Measurements from ENCODE around the gene NIP7.

The NIP7 gene

GRCh38 chr16:69365901-69366300, 26.3 kb downstream of the NIP7 start:
- no peak overlapping the region for H3K27ac ChIP-seq (ENCODE audit: low read depth, low read length)
- no peaks in the 10 kb centered on the region for H3K79me2 ChIP-seq (ENCODE audit: control insufficient read depth, insufficient read depth, low read length)
- no peak overlapping the region for H3K18ac ChIP-seq (ENCODE audit: low read length)
- H3K4me2 ChIP-seq (ENCODE audit: low read length), result no peak overlapping the region
- H2BK120ac ChIP-seq (ENCODE audit: low read depth, low read length), result no peak overlapping the region
- no peak overlapping the region for H3K56ac ChIP-seq (ENCODE audit: low read length)
- DNase-seq, result no peak
- H3K4me1 ChIP-seq (ENCODE audit: control insufficient read depth, low read depth, low read length), result no peaks in the 10 kb centered on the region
- no peak overlapping the region for H3K4ac ChIP-seq (ENCODE audit: low read depth, low read length)
- no peak overlapping the region for H3K9ac ChIP-seq (ENCODE audit: low read length)
- no peak overlapping the region for H3K23ac ChIP-seq (ENCODE audit: low read length)
- H3K27me3 ChIP-seq (ENCODE audit: insufficient read depth, low read length, poor library complexity), result no peaks in the 10 kb centered on the region
- no peak overlapping the region for H2BK5ac ChIP-seq (ENCODE audit: low read length)
- H3K79me1 ChIP-seq (ENCODE audit: low read length), result no peaks in the 10 kb centered on the region
- H4K8ac ChIP-seq (ENCODE audit: low read depth, low read length), result no peak overlapping the region
- no peak overlapping the region for H2AK5ac ChIP-seq (ENCODE audit: low read length)
- H3K36me3 ChIP-seq (ENCODE audit: control insufficient read depth, insufficient read depth, low read length), result peaks cover 8% of the 10 kb centered on the region
- H3K4me3 ChIP-seq (ENCODE audit: low read length), result no peak overlapping the region
- WGBS (ENCODE audit: extremely low coverage, insufficient coverage, low lambda C conversion rate), result no CpG with 5 or more reads among the region's 2 CpGs
- H4K5ac ChIP-seq (ENCODE audit: low read length), result no peak overlapping the region
- no peak overlapping the region for H2BK15ac ChIP-seq (replicated peaks; ENCODE audit: low read depth)

GRCh38 chr16:69366431-69366830, 26.9 kb downstream of the NIP7 start:
- H3K79me1 ChIP-seq (ENCODE audit: low read length), result no peaks in the 10 kb centered on the region
- H3K79me2 ChIP-seq (ENCODE audit: control insufficient read depth, insufficient read depth, low read length), result no peaks in the 10 kb centered on the region
- no peak overlapping the region for H3K4me3 ChIP-seq (ENCODE audit: low read length)
- H3K36me3 ChIP-seq (ENCODE audit: control insufficient read depth, insufficient read depth, low read length), result peaks cover 8% of the 10 kb centered on the region
- DNase-seq, result no peak
- no peak overlapping the region for H2BK120ac ChIP-seq (ENCODE audit: low read depth, low read length)
- H4K5ac ChIP-seq (ENCODE audit: low read length), result no peak overlapping the region
- no peak overlapping the region for H4K8ac ChIP-seq (ENCODE audit: low read depth, low read length)
- H3K9ac ChIP-seq (ENCODE audit: low read length), result no peak overlapping the region
- H3K4me1 ChIP-seq (ENCODE audit: control insufficient read depth, low read depth, low read length), result no peaks in the 10 kb centered on the region
- no peak overlapping the region for H3K4me2 ChIP-seq (ENCODE audit: low read length)
- H3K4ac ChIP-seq (ENCODE audit: low read depth, low read length), result no peak overlapping the region
- no peak overlapping the region for H2AK5ac ChIP-seq (ENCODE audit: low read length)
- H3K23ac ChIP-seq (ENCODE audit: low read length), result no peak overlapping the region
- no peak overlapping the region for H3K18ac ChIP-seq (ENCODE audit: low read length)
- H2BK15ac ChIP-seq (replicated peaks; ENCODE audit: low read depth), result no peak overlapping the region
- no peak overlapping the region for H3K27ac ChIP-seq (ENCODE audit: low read depth, low read length)
- no peak overlapping the region for H3K56ac ChIP-seq (ENCODE audit: low read length)
- H2BK5ac ChIP-seq (ENCODE audit: low read length), result no peak overlapping the region
- H3K27me3 ChIP-seq (ENCODE audit: insufficient read depth, low read length, poor library complexity), result no peaks in the 10 kb centered on the region
- WGBS (ENCODE audit: extremely low coverage, insufficient coverage, low lambda C conversion rate), result no CpG with 5 or more reads among the region's 7 CpGs

GRCh38 chr16:69367980-69368379, 28.4 kb downstream of the NIP7 start:
- Histone ChIP-seq H2BK15ac (replicated peaks; ENCODE audit: low read depth) (no peak overlapping the region), H3K4me2 (ENCODE audit: low read length) (no peak overlapping the region), H3K18ac (ENCODE audit: low read length) (no peak overlapping the region), H3K27ac (ENCODE audit: low read depth, low read length) (no peak overlapping the region), H3K4me1 (ENCODE audit: control insufficient read depth, low read depth, low read length) (no peaks in the 10 kb centered on the region), H3K36me3 (ENCODE audit: control insufficient read depth, insufficient read depth, low read length) (peaks cover 8% of the 10 kb centered on the region), H3K23ac (ENCODE audit: low read length) (no peak overlapping the region), H2BK120ac (ENCODE audit: low read depth, low read length) (no peak overlapping the region), H4K8ac (ENCODE audit: low read depth, low read length) (no peak overlapping the region), H3K27me3 (ENCODE audit: insufficient read depth, low read length, poor library complexity) (no peaks in the 10 kb centered on the region), H3K79me2 (ENCODE audit: control insufficient read depth, insufficient read depth, low read length) (no peaks in the 10 kb centered on the region), H3K56ac (ENCODE audit: low read length) (no peak overlapping the region), H3K79me1 (ENCODE audit: low read length) (peaks cover 2% of the 10 kb centered on the region), H3K4ac (ENCODE audit: low read depth, low read length) (no peak overlapping the region), H3K4me3 (ENCODE audit: low read length) (no peak overlapping the region), H3K9ac (ENCODE audit: low read length) (no peak overlapping the region), H2AK5ac (ENCODE audit: low read length) (no peak overlapping the region), H4K5ac (ENCODE audit: low read length) (no peak overlapping the region), H2BK5ac (ENCODE audit: low read length) (no peak overlapping the region)
- no peak for DNase-seq
- WGBS (ENCODE audit: extremely low coverage, insufficient coverage, low lambda C conversion rate), result no CpG with 5 or more reads among the region's 7 CpGs

- Histone ChIP-seq H2BK120ac (ENCODE audit: low read depth, low read length) (no peak overlapping the region), H4K5ac (ENCODE audit: low read length) (no peak overlapping the region), H3K4me3 (ENCODE audit: low read length) (no peak overlapping the region), H2AK5ac (ENCODE audit: low read length) (no peak overlapping the region), H3K79me1 (ENCODE audit: low read length) (peaks cover 2% of the 10 kb centered on the region), H3K9ac (ENCODE audit: low read length) (no peak overlapping the region), H3K56ac (ENCODE audit: low read length) (no peak overlapping the region), H3K4me1 (ENCODE audit: control insufficient read depth, low read depth, low read length) (no peaks in the 10 kb centered on the region), H3K27ac (ENCODE audit: low read depth, low read length) (no peak overlapping the region), H3K36me3 (ENCODE audit: control insufficient read depth, insufficient read depth, low read length) (peaks cover 8% of the 10 kb centered on the region), H3K79me2 (ENCODE audit: control insufficient read depth, insufficient read depth, low read length) (no peaks in the 10 kb centered on the region), H3K18ac (ENCODE audit: low read length) (no peak overlapping the region), H2BK15ac (replicated peaks; ENCODE audit: low read depth) (no peak overlapping the region), H3K4me2 (ENCODE audit: low read length) (no peak overlapping the region), H3K4ac (ENCODE audit: low read depth, low read length) (no peak overlapping the region), H4K8ac (ENCODE audit: low read depth, low read length) (no peak overlapping the region), H3K27me3 (ENCODE audit: insufficient read depth, low read length, poor library complexity) (no peaks in the 10 kb centered on the region), H3K23ac (ENCODE audit: low read length) (no peak overlapping the region), H2BK5ac (ENCODE audit: low read length) (no peak overlapping the region)
- whole genome bisulfite sequencing (ENCODE audit: extremely low coverage, insufficient coverage, low lambda C conversion rate), result no CpG with 5 or more reads among the region's 4 CpGs
- DNase-seq, result no peak
Measured at GRCh38 chr16:69368866-69369265, 29.3 kb downstream of the NIP7 start.

GRCh38 chr16:69371564-69371963, 32.0 kb downstream of the NIP7 start:
- Histone ChIP-seq H2BK5ac (ENCODE audit: low read length) (no peak overlapping the region), H3K4me1 (ENCODE audit: control insufficient read depth, low read depth, low read length) (no peaks in the 10 kb centered on the region), H3K27ac (ENCODE audit: low read depth, low read length) (no peak overlapping the region), H3K56ac (ENCODE audit: low read length) (no peak overlapping the region), H3K4me3 (ENCODE audit: low read length) (no peak overlapping the region), H3K23ac (ENCODE audit: low read length) (no peak overlapping the region), H3K9ac (ENCODE audit: low read length) (no peak overlapping the region), H2BK15ac (replicated peaks; ENCODE audit: low read depth) (no peak overlapping the region), H3K27me3 (ENCODE audit: insufficient read depth, low read length, poor library complexity) (no peaks in the 10 kb centered on the region), H4K8ac (ENCODE audit: low read depth, low read length) (no peak overlapping the region), H2BK120ac (ENCODE audit: low read depth, low read length) (no peak overlapping the region), H3K79me2 (ENCODE audit: control insufficient read depth, insufficient read depth, low read length) (no peaks in the 10 kb centered on the region), H3K4me2 (ENCODE audit: low read length) (no peak overlapping the region), H3K79me1 (ENCODE audit: low read length) (peaks cover 2% of the 10 kb centered on the region), H3K18ac (ENCODE audit: low read length) (no peak overlapping the region), H3K4ac (ENCODE audit: low read depth, low read length) (no peak overlapping the region), H4K5ac (ENCODE audit: low read length) (no peak overlapping the region), H2AK5ac (ENCODE audit: low read length) (no peak overlapping the region), H3K36me3 (ENCODE audit: control insufficient read depth, insufficient read depth, low read length) (peaks cover 6% of the 10 kb centered on the region)
- WGBS (ENCODE audit: extremely low coverage, insufficient coverage, low lambda C conversion rate), result no CpG with 5 or more reads among the region's 2 CpGs
- DNase-seq, result no peak

- Histone ChIP-seq H3K79me1 (ENCODE audit: low read length) (peaks cover 2% of the 10 kb centered on the region), H4K8ac (ENCODE audit: low read depth, low read length) (no peak overlapping the region), H3K27me3 (ENCODE audit: insufficient read depth, low read length, poor library complexity) (no peaks in the 10 kb centered on the region), H2BK120ac (ENCODE audit: low read depth, low read length) (no peak overlapping the region), H3K23ac (ENCODE audit: low read length) (no peak overlapping the region), H3K4me2 (ENCODE audit: low read length) (no peak overlapping the region), H3K4me3 (ENCODE audit: low read length) (no peak overlapping the region), H3K9ac (ENCODE audit: low read length) (no peak overlapping the region), H3K18ac (ENCODE audit: low read length) (no peak overlapping the region), H3K79me2 (ENCODE audit: control insufficient read depth, insufficient read depth, low read length) (no peaks in the 10 kb centered on the region), H3K27ac (ENCODE audit: low read depth, low read length) (no peak overlapping the region), H3K4me1 (ENCODE audit: control insufficient read depth, low read depth, low read length) (no peaks in the 10 kb centered on the region), H3K36me3 (ENCODE audit: control insufficient read depth, insufficient read depth, low read length) (peaks cover 4% of the 10 kb centered on the region), H2BK5ac (ENCODE audit: low read length) (no peak overlapping the region), H3K4ac (ENCODE audit: low read depth, low read length) (no peak overlapping the region), H2BK15ac (replicated peaks; ENCODE audit: low read depth) (no peak overlapping the region), H2AK5ac (ENCODE audit: low read length) (no peak overlapping the region), H4K5ac (ENCODE audit: low read length) (no peak overlapping the region), H3K56ac (ENCODE audit: low read length) (no peak overlapping the region)
- DNase-seq, result no peak
- WGBS (ENCODE audit: extremely low coverage, insufficient coverage, low lambda C conversion rate), result no CpG with 5 or more reads among the region's 1 CpG
Measured at GRCh38 chr16:69373019-69373418, 33.4 kb downstream of the NIP7 start.

Data from mesendoderm (in vitro differentiated cells).